HepG2 (cell line): ENCODE data around the gene RSAD1. TPM values are rescaled to one million over a fixed set of nuclear protein-coding genes. Genes with fewer than 3 reads are reported as not detected.

ENCODE experiments used
- ELF3 ChIP-seq: IDR thresholded peaks from 2 replicates; pipeline ENCODE4 v1.6.1; 2016; ENCODE audit warnings: missing genetic modification reagents, missing compliant biosample characterization
- FOSL2 ChIP-seq: sonication (generic); formaldehyde crosslinking; IDR thresholded peaks from 2 replicates; pipeline ENCODE4 v1.4.0; 2020; ENCODE audit warnings: missing genetic modification reagents
- IKZF5 ChIP-seq: IDR thresholded peaks from 2 replicates; pipeline ENCODE4 v1.6.1; 2018; ENCODE audit warnings: missing genetic modification reagents, mild to moderate bottlenecking, missing compliant biosample characterization
- MIER3 ChIP-seq: IDR thresholded peaks from 2 replicates; pipeline ENCODE4 v1.6.1; 2016; ENCODE audit warnings: missing compliant biosample characterization, borderline replicate concordance
- PRDM10 ChIP-seq: sonication (generic); formaldehyde crosslinking; IDR thresholded peaks from 2 replicates; pipeline ENCODE4 v1.4.0; 2020; ENCODE audit warnings: low read depth, missing genetic modification reagents
- SAP130 ChIP-seq: IDR thresholded peaks from 2 replicates; pipeline ENCODE4 v1.6.1; 2016; ENCODE audit warnings: low read depth
- ZBTB38 ChIP-seq: sonication (generic); formaldehyde crosslinking; IDR thresholded peaks from 2 replicates; pipeline ENCODE4 v1.5.1; 2020; ENCODE audit warnings: mild to moderate bottlenecking, missing genetic modification reagents
- ZBTB4 ChIP-seq: sonication (generic); formaldehyde crosslinking; IDR thresholded peaks from 2 replicates; pipeline ENCODE4 v1.4.0; 2020; ENCODE audit warnings: missing genetic modification reagents, mild to moderate bottlenecking, borderline replicate concordance
- ZNF230 ChIP-seq: sonication (generic); formaldehyde crosslinking; IDR thresholded peaks from 2 replicates; pipeline ENCODE4 v1.4.0; 2020; ENCODE audit warnings: mild to moderate bottlenecking, missing genetic modification reagents
- ZNF3 ChIP-seq: IDR thresholded peaks from 2 replicates; pipeline ENCODE4 v1.7.0; 2017; ENCODE audit warnings: inconsistent platforms
- polyA plus RNA-seq, 8 experiments: library from polyadenylated mRNA; depleted of rRNA in 3 of 8; stranded (reverse) in 7 of 8; unstranded in 1 of 8; fragments of >200 nt; fragmentation: Illumina TruSeq in 4 of 8; extraction: Trizol in 4 of 8; gene quantifications; 2 replicates each; pipeline versions ENCODE4 v1.2.1 to v1.2.3, GENCODE V29; 2011 to 2016; ENCODE audit warnings: low read depth in 4 of 8, missing spikeins in 1 of 8, mixed read lengths in 1 of 8; ENCODE audit not compliant: insufficient read depth in 1 of 8
- total RNA-seq, 5 experiments: library from RNA; depleted of rRNA; stranded (reverse); fragments of >200 nt; fragmentation: Illumina TruSeq; extraction: Trizol; gene quantifications; 2 replicates each; pipeline ENCODE4 v1.2.3, GENCODE V29; 2016; ENCODE audit warnings: low read depth in 1 of 5
- TF ChIP-seq, protein P1 (sequence below), 2 experiments: sonication (generic) in 1 of 2; formaldehyde crosslinking in 1 of 2; IDR thresholded peaks; 2 replicates each; pipeline versions ENCODE4 v1.4.0 to v1.6.1; 2016 to 2020; ENCODE audit warnings: borderline replicate concordance in 1 of 2, low read depth in 1 of 2, mild to moderate bottlenecking in 1 of 2, missing genetic modification reagents in 1 of 2
- TF ChIP-seq, protein P2 (sequence below): sonication (generic); formaldehyde crosslinking; IDR thresholded peaks from 2 replicates; pipeline ENCODE4 v1.4.0; 2020; ENCODE audit warnings: missing genetic modification reagents

The RSAD1 gene
- total and polyA plus RNA-seq, 2 of the 13 experiments (the other 11 are each of a cell fraction or from before 2014, with no cell fraction given), result 22.7 to 27.7 TPM

DNA sequence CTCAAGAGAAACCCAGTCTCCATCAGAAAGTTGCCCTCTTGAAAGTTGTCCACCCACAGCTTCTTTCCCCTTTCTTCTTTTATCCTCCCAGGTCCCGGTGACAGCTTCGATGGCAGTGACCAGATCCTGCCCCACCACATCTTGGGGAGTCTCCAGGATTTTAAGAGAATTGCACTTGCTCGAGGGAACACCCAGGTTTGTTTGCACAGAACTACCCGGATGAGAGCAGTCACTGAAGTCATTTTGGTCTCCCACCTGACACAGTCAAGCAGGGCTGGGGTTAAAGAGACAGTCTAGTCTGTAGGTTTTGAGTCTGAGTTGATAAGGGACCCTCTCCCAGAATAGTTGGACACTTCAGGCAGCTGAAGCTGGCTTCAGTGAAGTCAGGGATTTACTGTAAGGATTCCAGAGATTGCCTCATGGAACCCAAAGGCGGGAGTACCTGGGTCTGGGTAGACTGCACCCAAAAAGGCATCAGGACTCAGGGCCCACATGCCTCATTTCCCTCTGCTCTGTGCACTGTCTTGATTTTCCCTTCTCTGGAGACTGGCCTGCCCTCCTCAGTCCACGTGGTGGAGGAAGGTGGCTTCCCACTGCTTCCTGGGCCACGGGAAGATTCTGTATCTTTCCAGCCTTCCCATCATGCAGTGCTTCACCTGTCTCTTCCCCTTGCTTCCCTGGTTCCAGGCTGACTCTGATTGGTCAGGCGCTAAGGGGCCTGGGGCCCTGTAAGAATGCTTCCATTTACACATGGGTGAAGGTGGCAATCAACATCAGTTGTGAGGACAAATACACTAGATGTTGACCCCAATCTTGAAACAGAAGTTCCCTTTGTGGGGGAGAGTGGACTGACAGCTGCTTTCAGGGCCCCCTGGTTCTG lies 39.1 kb downstream of the RSAD1 start (continued):
- TF ChIP-seq IKZF5 (CRISPR knock-in tag), result 0 out of 2 replicates have a peak, but pooled peaks have one; percentile 7
- TF ChIP-seq, protein P1, sequence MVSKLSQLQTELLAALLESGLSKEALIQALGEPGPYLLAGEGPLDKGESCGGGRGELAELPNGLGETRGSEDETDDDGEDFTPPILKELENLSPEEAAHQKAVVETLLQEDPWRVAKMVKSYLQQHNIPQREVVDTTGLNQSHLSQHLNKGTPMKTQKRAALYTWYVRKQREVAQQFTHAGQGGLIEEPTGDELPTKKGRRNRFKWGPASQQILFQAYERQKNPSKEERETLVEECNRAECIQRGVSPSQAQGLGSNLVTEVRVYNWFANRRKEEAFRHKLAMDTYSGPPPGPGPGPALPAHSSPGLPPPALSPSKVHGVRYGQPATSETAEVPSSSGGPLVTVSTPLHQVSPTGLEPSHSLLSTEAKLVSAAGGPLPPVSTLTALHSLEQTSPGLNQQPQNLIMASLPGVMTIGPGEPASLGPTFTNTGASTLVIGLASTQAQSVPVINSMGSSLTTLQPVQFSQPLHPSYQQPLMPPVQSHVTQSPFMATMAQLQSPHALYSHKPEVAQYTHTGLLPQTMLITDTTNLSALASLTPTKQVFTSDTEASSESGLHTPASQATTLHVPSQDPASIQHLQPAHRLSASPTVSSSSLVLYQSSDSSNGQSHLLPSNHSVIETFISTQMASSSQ (IDR thresholded peaks at IDR 0.05; ENCODE audit: low read depth), result no peak
- TF ChIP-seq, protein P1 (CRISPR knock-in tag; IDR thresholded peaks at IDR 0.05; ENCODE audit: borderline replicate concordance), result no peak; the same call in 1 of the 2 replicates
- peak; percentile 26; the same call in 1 of the 2 replicates for TF ChIP-seq FOSL2
- peak; percentile 4; the same call in 1 of the 2 replicates for TF ChIP-seq PRDM10 (CRISPR knock-in tag)
- 0 out of 2 replicates have a peak, but pooled peaks have one; percentile 4 for TF ChIP-seq SAP130 (CRISPR knock-in tag)
- no peak for TF ChIP-seq ELF3 (CRISPR knock-in tag)
- no peak for TF ChIP-seq MIER3
- 0 out of 2 replicates have a peak, but pooled peaks have one; percentile 65 for TF ChIP-seq ZNF230
- no peak for TF ChIP-seq ZBTB38 (CRISPR knock-in tag)
- 0 out of 2 replicates have a peak, but pooled peaks have one; percentile 46 for TF ChIP-seq ZBTB4 (CRISPR knock-in tag)
- TF ChIP-seq, protein P2, sequence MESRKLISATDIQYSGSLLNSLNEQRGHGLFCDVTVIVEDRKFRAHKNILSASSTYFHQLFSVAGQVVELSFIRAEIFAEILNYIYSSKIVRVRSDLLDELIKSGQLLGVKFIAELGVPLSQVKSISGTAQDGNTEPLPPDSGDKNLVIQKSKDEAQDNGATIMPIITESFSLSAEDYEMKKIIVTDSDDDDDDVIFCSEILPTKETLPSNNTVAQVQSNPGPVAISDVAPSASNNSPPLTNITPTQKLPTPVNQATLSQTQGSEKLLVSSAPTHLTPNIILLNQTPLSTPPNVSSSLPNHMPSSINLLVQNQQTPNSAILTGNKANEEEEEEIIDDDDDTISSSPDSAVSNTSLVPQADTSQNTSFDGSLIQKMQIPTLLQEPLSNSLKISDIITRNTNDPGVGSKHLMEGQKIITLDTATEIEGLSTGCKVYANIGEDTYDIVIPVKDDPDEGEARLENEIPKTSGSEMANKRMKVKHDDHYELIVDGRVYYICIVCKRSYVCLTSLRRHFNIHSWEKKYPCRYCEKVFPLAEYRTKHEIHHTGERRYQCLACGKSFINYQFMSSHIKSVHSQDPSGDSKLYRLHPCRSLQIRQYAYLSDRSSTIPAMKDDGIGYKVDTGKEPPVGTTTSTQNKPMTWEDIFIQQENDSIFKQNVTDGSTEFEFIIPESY (CRISPR knock-in tag), result 0 out of 2 replicates have a peak, but pooled peaks have one; percentile 12
- TF ChIP-seq ZNF3 (CRISPR knock-in tag), result no peak
